ENCODE data around the gene TMEM181. TPM values are rescaled to one million over a fixed set of nuclear protein-coding genes. Genes with fewer than 3 reads are reported as not detected.

The TMEM181 gene
- total and polyA plus RNA-seq, 2 of the 13 experiments (the other 11 are each of a cell fraction or from before 2014, with no cell fraction given) = 59.1 to 108 TPM

DNA sequence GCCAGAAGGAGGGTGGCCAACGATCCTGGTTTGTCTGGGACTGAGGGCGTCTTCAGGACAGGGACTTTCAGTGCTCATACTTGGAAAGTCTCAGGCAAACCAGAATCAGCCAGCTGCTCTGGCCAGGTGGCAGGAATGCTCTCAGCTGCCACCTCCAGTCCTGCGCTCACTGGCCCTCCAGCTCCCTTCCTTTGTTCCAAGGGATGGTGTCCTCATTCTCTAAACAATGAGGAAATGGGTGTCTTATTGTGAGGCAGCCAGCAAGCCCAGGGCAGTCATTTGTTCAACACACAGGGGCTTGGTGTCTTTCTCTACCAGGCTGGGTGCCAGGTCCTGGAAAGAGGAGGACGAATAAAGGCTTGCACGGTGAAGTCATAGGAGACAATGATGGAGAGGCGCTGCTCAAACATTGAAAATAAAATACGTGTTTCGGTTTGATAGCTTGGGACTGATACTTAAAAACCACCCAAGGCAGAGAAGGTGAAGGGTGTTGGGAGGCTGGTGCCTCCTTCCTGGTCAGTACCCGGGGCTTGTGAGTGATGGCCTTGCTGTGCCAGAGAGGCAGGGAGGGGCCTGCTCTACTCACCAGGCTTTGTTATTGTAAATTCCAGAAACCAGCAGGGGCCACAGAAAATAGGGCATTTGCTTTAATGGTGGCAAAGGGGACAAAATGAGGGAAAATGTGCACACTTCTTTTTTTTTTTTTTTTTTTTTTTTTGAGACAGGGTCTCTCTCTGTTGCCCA, 11.3 kb upstream of the TMEM181 start (continued):
- peak; percentile 11; the same call in 1 of the 2 replicates for TF ChIP-seq ZNF788 (CRISPR knock-in tag; IDR thresholded peaks at IDR 0.05; ENCODE audit: borderline replicate concordance)
- TF ChIP-seq MAF1 (CRISPR knock-in tag; IDR thresholded peaks at IDR 0.05; ENCODE audit: borderline replicate concordance) = no peak
- TF ChIP-seq ZNF883 (CRISPR knock-in tag; IDR thresholded peaks at IDR 0.05; ENCODE audit: not compliant biosample characterization) = no peak
- no peak for TF ChIP-seq TFAP4 (IDR thresholded peaks at IDR 0.05; ENCODE audit: borderline replicate concordance, low read depth)
- TF ChIP-seq GATAD1 (CRISPR knock-in tag; IDR thresholded peaks at IDR 0.05) = no peak
- TF ChIP-seq HOXD1 (CRISPR knock-in tag; IDR thresholded peaks at IDR 0.05) = no peak
- no peak for TF ChIP-seq PTBP1 (IDR thresholded peaks at IDR 0.05; ENCODE audit: low read depth, low read length, poor library complexity, severe bottlenecking)
- no peak for TF ChIP-seq LCORL (IDR thresholded peaks at IDR 0.05)
- peak; percentile 41; the same call in 1 of the 2 replicates for TF ChIP-seq LCORL (CRISPR knock-in tag; IDR thresholded peaks at IDR 0.05)

DNA sequence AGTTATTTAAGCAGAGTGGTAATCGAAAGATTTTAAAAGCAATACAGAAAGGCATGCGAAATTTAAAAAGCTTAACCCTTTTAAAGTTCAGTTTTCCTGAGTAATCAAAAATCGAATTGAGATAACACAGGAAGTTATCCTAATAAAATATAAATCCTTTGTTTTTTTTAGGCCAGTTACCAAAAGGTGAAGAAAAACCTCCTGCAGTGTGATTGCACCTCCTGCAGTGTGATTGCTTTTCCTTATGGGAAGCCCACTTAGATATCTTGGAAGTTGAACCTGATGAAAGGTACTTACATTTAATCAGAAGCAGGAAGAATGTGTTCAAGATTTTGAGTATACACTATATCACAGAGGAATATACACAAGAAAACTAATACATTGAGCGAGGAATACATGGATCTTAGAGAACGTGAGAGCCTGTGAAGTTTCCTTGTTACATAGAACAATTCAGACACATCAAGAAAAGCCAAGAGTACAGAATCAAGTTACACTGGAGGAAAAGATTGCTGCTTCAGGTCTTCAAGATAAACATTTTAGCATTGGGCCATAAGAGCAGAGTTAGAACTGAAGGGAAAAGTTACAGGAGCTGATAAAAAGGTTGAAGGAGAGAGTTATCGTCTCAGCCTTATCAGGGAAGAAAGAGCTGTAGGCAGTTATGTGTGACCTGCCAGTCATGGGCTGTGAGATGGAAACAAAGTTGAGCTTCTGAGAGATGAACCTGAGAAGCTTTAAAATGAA, 7.7 kb upstream of the TMEM181 start:
- Histone ChIP-seq H3K79me2 (ENCODE audit: insufficient read depth, low read length) (no peaks in the 10 kb centered on the region), H2AFZ (ENCODE audit: low read length) (no peak overlapping the region), H4K20me1 (ENCODE audit: insufficient read depth, low read length) (no peaks in the 10 kb centered on the region), H3K36me3 (replicated peaks in 1 of 2; ENCODE audit: control insufficient read depth in 1 of 2, insufficient read depth in 2 of 2, low read length in 2 of 2) (no peaks in the 10 kb centered on the region), H3K27me3 (ENCODE audit: control insufficient read depth in 1 of 2, insufficient read depth in 2 of 2, low read length in 2 of 2) (no peaks in the 10 kb centered on the region), H3K4me1 (ENCODE audit: insufficient read depth, low read length) (peaks cover 75% of the 10 kb centered on the region), H3K4me2 (ENCODE audit: low read depth, low read length) (no peak overlapping the region), H3K4me3 (replicated peaks in 1 of 3; ENCODE audit: insufficient read depth in 1 of 3, low read depth in 2 of 3, low read length in 3 of 3) (no peak overlapping the region), H3K27ac (ENCODE audit: extremely low read length, insufficient read depth, low read length) (no peak overlapping the region), H3K9ac (ENCODE audit: insufficient read depth, low read depth, low read length) (no peak overlapping the region), H3K9me3 (ENCODE audit: low read length) (no peaks in the 10 kb centered on the region)
- POLR2A ChIA-PET = interaction anchor here (0.7 to 1.9 kb wide), 3 partner anchors 8 to 16 kb away, joined by 4 read pairs; partner anchors contain the start of gene TMEM181
- TF ChIP-seq ZNF879 (CRISPR knock-in tag; IDR thresholded peaks at IDR 0.05) = no peak
- TF ChIP-seq MAFK (conservative IDR thresholded peaks at IDR 0.05 in 1 of 2, IDR thresholded peaks at IDR 0.05 in 1 of 2; ENCODE audit: low read length in 2 of 2) = peak in 1 of 2 experiments; percentile 44; a peak in 2 of 4 replicates
- TF ChIP-seq KDM5A (IDR thresholded peaks at IDR 0.05; ENCODE audit: borderline replicate concordance, low read length) = no peak
- no peak for TF ChIP-seq ZBTB8A (CRISPR knock-in tag; IDR thresholded peaks at IDR 0.05; ENCODE audit: borderline replicate concordance, low read depth)
- DNase-seq (ENCODE audit: low spot score) (no peak), ATAC-seq (no peak), FAIRE-seq (no peak)
- CTCF ChIA-PET (ENCODE audit: low intra/inter-chr PET ratio, low total read pairs) = no interaction called here
- 87% methylated on average over 6 of the region's 6 CpGs for WGBS (ENCODE audit: low lambda C conversion rate)
- no TSS peak for BruUV-seq (replicated peaks)
- in situ Hi-C loops (cut with HindIII; ENCODE audit: extremely low pct_ligation_motif_present, low pct_unique_long_range_greater_than_20kb) (no loop called here), intact Hi-C loops (cut with micrococcal nuclease; ENCODE audit: unreplicated experiment) (no loop called here)

Measured in HepG2 (cell line).